Measurements from ENCODE around the gene IPO4. TPM values are rescaled to one million over a fixed set of nuclear protein-coding genes. Genes with fewer than 3 reads are reported as not detected.

The IPO4 gene
- total RNA-seq (2022; extraction: Qiagen RNA extraction; ENCODE audit: low read depth) = 79.3 to 90.2 TPM (median 86.3 TPM) in 5 replicates

GRCh38 chr14:24188251-24189058 is at the start of gene IPO4:
Gene IPO4, minus strand, starts transcription at chr14:24188816. Its CDS starts 29 bp downstream, at chr14:24188787.

DNA sequence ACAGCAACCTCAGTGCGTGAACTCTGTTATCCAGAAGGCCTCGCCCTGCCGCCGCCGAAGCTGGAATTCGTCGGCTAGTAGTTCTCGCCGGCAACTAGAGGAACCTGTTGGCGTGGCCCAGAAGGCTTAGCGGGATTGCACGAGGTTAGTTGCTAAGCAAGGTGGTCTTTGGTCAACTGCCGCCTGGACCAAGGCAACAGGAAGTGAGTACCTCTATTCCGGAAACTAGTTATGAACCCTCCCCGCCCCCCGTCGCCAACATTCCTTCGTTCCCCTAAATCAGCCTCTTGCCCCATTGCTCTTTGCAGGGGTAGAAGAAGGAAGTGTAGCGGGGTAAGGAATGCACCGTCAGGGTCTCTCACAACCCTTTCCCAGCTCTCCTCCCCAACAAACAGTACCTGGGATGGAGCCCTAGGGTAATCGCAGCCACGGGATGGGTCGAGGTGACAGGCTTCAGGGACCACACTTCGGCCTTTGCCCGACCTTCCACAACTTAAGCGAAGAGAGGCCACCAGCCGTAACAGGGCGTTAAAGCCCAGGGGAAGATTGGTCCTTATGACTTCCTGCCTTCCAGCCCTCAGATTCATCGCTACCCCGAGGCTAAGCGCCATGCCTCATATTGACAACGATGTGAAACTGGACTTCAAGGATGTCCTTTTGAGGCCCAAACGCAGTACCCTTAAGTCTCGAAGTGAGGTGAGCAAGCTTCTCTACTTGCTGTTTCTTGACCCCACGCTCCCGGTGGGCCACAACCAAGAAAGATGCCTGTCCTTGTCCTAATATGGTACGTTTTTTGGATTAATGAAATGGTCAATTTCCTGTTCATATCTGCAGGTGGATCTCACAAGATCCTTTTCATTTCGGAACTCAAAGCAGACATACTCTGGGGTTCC is 44.3 kb upstream of the IPO4 start, which contains the start of gene GMPR2:
Gene GMPR2, plus strand, starts transcription at position 285 of the 893 bp plus-strand sequence. Its CDS starts 325 bp downstream, at position 610.

DNA sequence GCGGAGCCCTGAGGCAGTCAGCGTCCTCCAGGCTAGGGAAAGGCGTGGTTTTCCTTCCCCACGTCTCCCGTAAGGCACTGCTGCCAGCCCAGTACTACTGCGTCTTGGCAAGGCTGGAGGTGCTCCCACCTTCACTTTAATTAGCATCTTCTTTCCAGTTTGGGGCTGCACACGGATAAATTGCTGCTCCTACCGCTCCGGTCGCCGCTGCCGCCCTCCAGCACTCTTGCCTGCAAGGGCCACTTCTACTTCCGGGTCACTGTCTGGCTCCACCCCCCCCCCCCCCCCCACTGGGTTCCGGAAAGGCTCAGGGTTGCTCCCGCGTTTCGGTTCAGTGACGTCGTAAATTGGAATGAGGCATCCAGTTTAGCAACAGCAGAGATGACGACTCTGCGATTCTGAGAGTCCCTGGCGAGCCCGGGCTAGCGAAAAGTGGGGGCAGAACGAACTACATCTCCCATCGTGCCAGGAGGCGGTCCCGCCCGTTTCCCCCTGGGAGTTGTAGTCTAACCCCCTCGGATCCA is 43.6 kb upstream of the IPO4 start, which contains the start of gene NEDD8:
Gene NEDD8, minus strand, starts transcription at position 247 of the 524 bp plus-strand sequence. Its CDS starts 100 bp downstream, at position 147.

DNA sequence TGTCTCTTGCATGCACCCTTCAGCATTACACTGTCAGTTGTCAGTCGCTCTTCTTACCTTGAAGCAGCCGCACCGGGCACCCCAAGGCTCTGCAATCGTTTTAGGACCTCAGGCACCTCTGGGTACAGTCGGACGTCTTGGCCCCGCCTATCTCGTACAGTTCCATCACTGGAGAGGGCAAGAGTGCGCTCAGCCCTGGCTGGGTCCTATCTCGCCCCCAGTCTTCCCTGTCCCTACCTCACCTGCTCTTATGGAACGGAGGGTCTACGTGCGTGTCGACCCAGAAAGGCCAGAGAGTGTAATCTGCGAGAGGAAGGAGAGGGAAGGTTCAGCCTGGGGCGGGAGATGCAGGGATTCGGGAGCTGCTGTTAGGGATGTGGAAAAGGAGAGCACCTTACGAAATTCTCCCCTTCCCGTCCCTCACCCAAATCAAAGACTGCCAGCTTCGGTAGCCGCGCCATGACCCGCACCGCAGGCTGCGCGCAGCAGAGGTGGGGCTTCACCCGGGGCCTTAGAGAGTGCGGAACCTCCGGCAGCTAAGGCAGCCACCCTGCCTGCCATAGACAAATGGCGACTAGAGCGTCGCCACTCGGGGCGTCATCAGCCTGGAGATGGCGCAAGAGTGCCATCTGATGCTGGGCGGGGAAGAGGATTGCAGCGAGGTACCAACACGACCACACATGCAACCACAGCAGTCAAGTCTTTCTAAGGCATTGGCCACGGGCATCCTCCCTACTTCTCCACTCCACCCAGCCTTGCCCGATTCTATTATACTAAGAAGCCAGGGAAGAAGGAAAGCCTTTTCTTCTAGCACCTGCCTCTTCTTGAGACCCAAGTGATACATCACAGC is 27.1 kb upstream of the IPO4 start, which contains the start of gene MDP1:
Gene MDP1, minus strand, starts transcription at position 572 of the 850 bp plus-strand sequence. Its CDS starts 111 bp downstream, at position 461.

DNA sequence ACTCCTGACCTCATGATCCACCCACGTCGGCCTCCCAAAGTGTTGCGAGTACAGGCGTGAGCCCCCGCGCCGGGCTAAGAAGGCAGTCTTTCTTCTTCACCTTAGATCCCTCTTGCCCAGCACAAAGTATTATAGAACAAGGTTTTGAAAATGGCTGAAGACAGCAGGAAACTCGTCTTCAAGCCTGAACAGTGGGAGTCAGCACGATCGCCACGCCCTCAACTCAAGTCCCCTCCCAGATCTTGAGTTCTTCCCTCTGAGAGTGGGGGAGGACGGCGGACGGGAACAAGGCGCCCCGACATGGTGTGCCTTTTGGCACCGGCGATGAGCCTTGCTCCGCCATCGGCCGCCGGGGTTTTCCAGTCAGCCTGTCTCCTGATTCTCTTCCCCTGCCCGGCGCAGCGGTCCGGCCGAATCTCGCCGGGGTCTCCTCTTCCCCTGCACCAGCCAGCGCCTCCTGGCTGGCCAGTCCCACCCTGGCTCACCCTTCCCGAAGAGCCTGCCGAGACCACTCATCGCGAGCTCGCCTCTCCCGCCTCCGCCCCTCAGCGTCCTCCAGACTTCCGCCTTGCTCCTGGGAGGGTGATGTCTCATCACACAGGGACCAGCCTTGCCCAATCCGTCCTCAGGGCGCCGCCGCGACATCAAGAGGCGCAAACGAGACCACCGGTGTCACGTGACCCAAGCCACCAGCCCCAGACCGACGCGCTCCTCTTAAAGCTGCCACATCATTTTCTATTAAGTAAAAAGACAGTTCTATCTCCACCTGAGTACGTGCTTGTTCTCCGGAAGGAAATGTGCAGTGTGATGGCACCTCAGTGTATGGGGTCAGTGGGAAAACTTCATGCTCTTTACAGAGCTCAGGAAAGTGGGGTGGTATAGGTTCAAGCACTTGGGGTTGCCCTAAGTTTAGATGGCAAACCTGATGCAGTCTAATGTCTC is 24.6 kb upstream of the IPO4 start, which contains the start of gene CHMP4A:
Gene CHMP4A, minus strand, starts transcription at position 565 of the 942 bp plus-strand sequence. Its CDS starts 49 bp downstream, at position 516.

GRCh38 chr14:24195186-24196070 is 6.8 kb upstream of the IPO4 start, which contains the start of gene TM9SF1:
Gene TM9SF1, minus strand, starts transcription at chr14:24195441. Its CDS starts 422 bp downstream, at chr14:24195019.

GRCh38 chr14:24171422-24172260 is 17.0 kb downstream of the IPO4 start, which contains the start of gene REC8:
Gene REC8, plus strand, starts transcription at chr14:24172080. Its CDS starts 473 bp downstream, at chr14:24172553.

DNA sequence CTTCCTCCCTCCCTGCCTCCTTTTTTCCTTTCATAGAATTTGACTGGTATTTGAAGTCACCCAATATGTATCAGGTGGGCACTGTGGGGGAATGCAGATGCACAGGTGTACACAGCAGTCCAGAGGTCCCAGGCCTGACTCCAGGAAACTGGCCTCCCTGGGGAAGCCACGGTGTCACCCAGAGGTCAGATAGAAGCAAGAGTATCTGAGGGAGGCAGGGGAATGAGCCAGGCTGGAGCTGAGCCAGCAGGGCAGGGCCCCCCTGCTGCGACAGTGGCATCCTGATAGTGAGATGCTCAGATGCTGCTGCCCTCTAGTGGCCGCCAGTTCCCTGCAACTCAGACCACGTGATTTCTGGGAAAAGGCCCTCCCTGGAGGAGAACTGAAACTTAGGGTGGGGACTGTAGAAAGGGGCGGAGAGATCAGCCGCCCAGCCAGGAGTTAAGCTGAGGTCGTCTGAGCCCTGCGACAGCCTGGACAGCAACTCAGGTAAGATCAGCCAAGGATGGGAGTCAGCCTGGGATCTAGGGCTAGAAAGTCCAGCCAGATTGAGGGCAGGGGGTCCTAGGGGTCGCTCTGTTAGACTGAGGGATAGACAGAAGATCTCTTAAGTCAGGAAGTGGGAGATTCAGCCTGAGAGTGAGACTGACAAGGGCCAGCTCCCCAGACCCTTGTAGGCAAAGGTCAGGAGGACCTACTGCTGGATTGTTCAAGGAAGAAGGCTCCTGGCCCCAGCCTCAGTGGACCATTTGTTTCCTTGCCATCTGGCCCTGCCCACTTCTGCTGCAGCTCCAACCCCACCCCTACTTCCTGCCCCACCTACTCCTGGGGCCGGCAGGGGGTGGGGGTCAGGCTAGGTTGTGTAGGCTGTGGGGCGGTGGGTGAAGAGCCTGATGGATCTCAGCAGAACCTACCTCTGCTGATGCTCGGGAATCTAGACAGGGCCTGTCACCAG is 27.5 kb downstream of the IPO4 start, which contains the start of gene IRF9:
Gene IRF9, plus strand, starts transcription at position 416 of the 955 bp plus-strand sequence. CDS start 880 bp downstream, outside the sequence.

GRCh38 chr14:24146978-24147760 is 41.4 kb downstream of the IPO4 start, which contains the start of gene RNF31:
Gene RNF31, plus strand, starts transcription at chr14:24147498. Its CDS starts 201 bp downstream, at chr14:24147699.

GRCh38 chr14:24146453-24146977 is 42.1 kb downstream of the IPO4 start, which contains the start of gene PSME2:
Gene PSME2, minus strand, starts transcription at chr14:24146610. Its CDS starts 29 bp downstream, at chr14:24146581.

DNA sequence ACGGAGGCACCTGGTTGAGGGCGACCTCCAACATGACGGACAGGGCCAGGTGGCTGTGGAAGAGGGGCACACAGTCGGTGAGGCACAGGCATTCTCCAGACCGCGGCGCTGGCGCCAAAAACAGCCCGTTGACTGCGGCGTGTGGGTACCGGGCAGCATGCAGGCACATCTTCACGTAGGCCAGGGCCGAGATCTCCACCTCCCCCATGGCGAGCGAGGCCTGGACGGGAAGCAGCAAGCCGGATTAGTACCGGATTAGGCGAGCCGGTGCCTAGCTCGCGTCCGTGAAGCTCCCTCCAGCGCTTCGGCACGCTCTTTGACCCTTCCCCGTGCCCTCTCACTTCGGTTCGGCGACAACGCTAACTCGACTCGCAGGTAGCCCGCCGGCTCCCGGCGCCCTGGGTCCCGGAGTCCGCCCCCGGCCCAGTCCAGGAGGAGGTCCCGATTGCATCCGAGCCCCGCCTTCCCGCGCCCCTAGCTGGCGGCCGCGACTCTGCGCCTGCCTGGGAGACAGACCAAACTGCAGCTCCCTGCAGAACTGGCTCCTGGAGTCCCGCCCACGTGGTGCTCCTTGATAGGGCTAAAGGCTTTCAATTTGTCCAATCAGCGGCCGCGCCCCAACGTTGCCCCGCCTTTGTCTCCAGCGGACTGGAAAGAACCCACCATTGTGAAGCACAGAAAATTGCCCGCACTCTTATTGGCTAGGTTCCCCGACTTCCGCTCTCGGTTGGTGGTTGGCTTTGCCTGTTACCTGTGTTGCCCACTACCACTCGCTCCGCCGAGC is 47.3 kb downstream of the IPO4 start, which contains the start of gene EMC9:
Gene EMC9, minus strand, starts transcription at position 495 of the 784 bp plus-strand sequence. Its CDS starts 287 bp downstream, at position 208.

DNA sequence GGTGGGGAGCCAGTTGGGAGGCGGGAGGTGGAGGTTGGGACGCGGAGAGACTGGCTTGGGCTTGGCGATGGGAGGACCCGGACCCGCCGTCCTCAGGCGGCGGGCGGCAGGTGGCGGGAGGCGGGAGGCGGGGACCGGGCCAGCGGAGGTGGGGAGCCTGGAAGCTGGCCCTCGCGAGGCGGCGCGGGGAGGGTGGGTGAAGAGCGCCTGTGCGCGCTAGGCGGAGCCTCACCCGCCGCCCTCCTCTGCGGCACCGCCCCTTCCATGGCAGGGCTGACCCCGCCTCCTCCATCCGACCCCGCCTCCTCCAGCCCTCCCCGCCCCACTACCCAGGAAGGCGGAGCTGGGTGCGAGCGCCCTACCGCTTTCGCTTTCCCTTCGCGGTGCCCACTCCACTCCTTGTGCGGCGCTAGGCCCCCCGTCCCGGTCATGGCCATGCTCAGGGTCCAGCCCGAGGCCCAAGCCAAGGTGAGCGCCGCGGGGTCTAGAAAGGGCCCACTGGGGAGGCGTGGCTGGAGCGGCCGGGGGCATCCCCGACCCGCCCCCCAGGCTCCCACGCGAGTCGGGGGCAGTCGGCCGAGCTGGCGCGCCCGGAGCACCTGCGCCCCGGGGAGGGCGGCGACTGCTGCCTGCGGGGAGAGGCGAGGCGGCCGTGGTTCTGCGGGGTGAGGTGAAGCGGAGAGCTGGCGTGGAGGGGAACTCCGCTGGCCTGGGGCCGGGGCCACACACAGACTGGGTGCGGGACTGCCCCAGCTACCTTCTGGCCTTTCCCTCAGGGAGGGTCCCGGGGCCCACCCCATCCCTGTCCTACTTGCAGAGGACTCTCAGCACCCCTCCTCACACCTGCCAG is 52.6 kb downstream of the IPO4 start, which contains the start of gene PSME1:
Gene PSME1, plus strand, starts transcription at position 361 of the 850 bp plus-strand sequence. Its CDS starts 69 bp downstream, at position 430.

DNA sequence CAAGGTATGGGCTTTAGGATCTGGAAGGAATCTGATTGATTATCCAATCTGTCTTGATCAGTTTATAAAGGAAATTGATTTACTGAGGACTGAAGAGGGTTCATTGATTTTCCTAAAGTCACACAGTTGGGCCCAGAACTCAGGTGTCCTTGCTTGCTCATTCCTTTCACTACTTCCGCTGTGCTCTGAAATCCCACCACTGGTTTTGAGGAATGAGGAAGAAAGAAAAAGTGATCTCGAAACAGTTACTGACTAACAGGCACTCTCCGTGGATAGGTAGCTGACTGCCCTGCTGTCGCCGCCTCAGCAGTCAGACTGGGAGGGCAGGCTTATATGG is 58.3 kb downstream of the IPO4 start, which contains the start of gene FITM1:
Gene FITM1, plus strand, starts transcription at position 280 of the 337 bp plus-strand sequence. CDS start 905 bp downstream, outside the sequence.

Measured in A549 treated with RU486 at 1 μM for 4 hours (cell line).